ENCODE measurements around the gene SLC25A12. TPM values are rescaled to one million over a fixed set of nuclear protein-coding genes. Genes with fewer than 3 reads are reported as not detected.
A peak's percentile ranks its signal among the peaks of the same experiment; 100 is the strongest.

The SLC25A12 gene
- total and polyA plus RNA-seq, 9 of the 15 experiments (the other 6 are each of a cell fraction or from before 2014, with no cell fraction given), result 13.5 to 36.5 (median 21.7) TPM

DNA sequence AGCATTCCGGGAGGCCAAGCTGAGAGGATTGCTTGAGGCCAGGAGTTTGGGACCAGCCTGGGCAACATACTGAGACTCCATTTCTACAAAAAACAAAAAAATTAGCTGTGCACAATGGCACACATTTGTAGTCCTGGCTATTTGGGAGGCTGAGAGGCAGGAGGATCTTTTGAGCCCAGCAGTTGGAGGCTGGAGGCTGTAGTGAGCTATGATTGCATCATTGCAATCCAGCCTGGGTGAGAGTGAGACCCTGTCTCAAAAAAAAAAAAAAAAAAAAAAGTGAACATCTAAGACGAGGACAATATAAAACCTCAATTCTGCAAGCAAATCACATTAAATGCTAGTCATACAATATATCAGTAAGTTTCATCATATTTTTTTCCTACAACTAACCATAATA, 25.4 kb upstream of the SLC25A12 start:
- Histone ChIP-seq H3K27me3 (ENCODE audit: control insufficient read depth in 2 of 2, insufficient read depth in 2 of 2, low read length in 2 of 2) (no peaks in the 10 kb centered on the region), H3K9me1 (ENCODE audit: control insufficient read depth, insufficient read depth, low read length) (no peaks in the 10 kb centered on the region), H3K4me1 (replicated peaks in 1 of 2; ENCODE audit: control insufficient read depth in 2 of 2, insufficient read depth in 2 of 2, low read length in 2 of 2) (peaks cover 11 to 13% of the 10 kb centered on the region in 2 experiments; a peak in 4 of 5 replicates), H3K9me3 (replicated peaks; ENCODE audit: control insufficient read depth, insufficient read depth, low read depth, low read length) (no peaks in the 10 kb centered on the region), H3K27ac (ENCODE audit: extremely low read depth, low read depth, low read length) (no peak overlapping the region), H3K36me3 (ENCODE audit: control insufficient read depth, insufficient read depth, low read length) (peaks cover 8% of the 10 kb centered on the region), H3K9ac (ENCODE audit: insufficient read depth in 1 of 2, low read depth in 2 of 2, low read length in 2 of 2) (no peak overlapping the region), H4K20me1 (replicated peaks; ENCODE audit: control insufficient read depth, insufficient read depth, low read length) (no peaks in the 10 kb centered on the region), H3K4me2 (ENCODE audit: insufficient read depth, low read length) (no peak overlapping the region), H3K79me2 (ENCODE audit: control insufficient read depth, insufficient read depth, low read length) (peaks cover 22% of the 10 kb centered on the region), H2AFZ (ENCODE audit: low read depth, low read length) (no peak overlapping the region), H3K4me3 (no peak overlapping the region)
- BruUV-seq (replicated peaks), result no TSS peak
- ChIA-PET CTCF (ENCODE audit: low intra/inter-chr PET ratio) (no interaction called here), POLR2A (no interaction called here)
- DNase-seq (ENCODE audit: extremely low read depth in 1 of 4, low spot score in 3 of 4), result no peak
- in situ Hi-C loops (cut with MboI) (no loop called here), intact Hi-C loops (cut with micrococcal nuclease) (no loop called here)
- no peak for ATAC-seq
- WGBS (ENCODE audit: insufficient coverage, low coverage, missing lambda C conversion rate), result 69% methylated on average over 2 of the region's 2 CpGs
- TF ChIP-seq ZNF316 (IDR thresholded peaks at IDR 0.05) (peak; percentile 37), ZNF232 (CRISPR knock-in tag; IDR thresholded peaks at IDR 0.05) (no peak), NR2F6 (CRISPR knock-in tag; IDR thresholded peaks at IDR 0.05) (no peak), CEBPB (tag; IDR thresholded peaks at IDR 0.05) (0 out of 2 replicates have a peak, but pooled peaks have one; percentile 12), CEBPG (CRISPR knock-in tag; IDR thresholded peaks at IDR 0.05) (peak; percentile 59), CEBPG (tag; conservative IDR thresholded peaks at IDR 0.05 in 1 of 2, IDR thresholded peaks at IDR 0.05 in 1 of 2) (peak in 1 of 2 experiments; percentile 26; a peak in 1 of 4 replicates), MXD1 (CRISPR knock-in tag; IDR thresholded peaks at IDR 0.05; ENCODE audit: borderline replicate concordance, poor library complexity, severe bottlenecking) (no peak), MTA2 (IDR thresholded peaks at IDR 0.05; ENCODE audit: low read depth) (no peak), LARP7 (IDR thresholded peaks at IDR 0.05) (no peak), GATAD2A (IDR thresholded peaks at IDR 0.05) (no peak)
- TF ChIP-seq, protein P1, sequence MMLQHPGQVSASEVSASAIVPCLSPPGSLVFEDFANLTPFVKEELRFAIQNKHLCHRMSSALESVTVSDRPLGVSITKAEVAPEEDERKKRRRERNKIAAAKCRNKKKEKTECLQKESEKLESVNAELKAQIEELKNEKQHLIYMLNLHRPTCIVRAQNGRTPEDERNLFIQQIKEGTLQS (IDR thresholded peaks at IDR 0.05), result peak; percentile 56
- TF ChIP-seq, protein P1 (CRISPR knock-in tag; conservative IDR thresholded peaks at IDR 0.05), result no peak
- no peak for FAIRE-seq

Measured in K562 (cell line).